Measurements from ENCODE around the gene SYT7. TPM values are rescaled to one million over a fixed set of nuclear protein-coding genes. Genes with fewer than 3 reads are reported as not detected.

Gene SYT7
- total and polyA plus RNA-seq, 2 of the 8 experiments (the other 6 are each of a cell fraction or from before 2014, with no cell fraction given): 9.6 to 10.5 TPM

DNA sequence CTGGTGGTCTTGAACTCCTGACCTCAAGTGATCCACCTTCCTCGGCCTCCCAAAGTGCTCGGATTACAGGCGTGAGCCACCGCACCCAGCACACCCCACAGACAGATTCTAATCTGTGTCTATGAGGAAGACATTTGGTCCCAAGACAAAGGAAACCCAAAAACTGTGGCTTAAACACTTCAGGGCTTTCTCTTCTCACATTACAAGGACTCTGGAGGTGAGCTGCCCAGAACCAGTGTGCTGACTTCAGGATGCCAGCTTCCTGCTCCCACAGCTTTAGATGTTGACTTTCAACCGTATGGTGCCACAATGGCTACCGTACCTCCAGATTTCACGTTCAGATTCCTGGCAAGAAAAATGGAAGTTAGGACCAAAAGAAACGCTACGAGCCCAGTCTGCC is 32.2 kb upstream of the SYT7 start:
- no peak for FAIRE-seq
- TF ChIP-seq CBX8 (IDR thresholded peaks at IDR 0.05; ENCODE audit: borderline replicate concordance, low read depth, low read length) (no peak), NRF1 (IDR thresholded peaks at IDR 0.05; ENCODE audit: low read depth, low read length) (no peak), TEAD4 (IDR thresholded peaks at IDR 0.05; ENCODE audit: low read depth, low read length) (no peak), EGR1 (IDR thresholded peaks at IDR 0.05; ENCODE audit: borderline replicate concordance, low read depth, low read length) (no peak), CREB1 (IDR thresholded peaks at IDR 0.05) (no peak), POLR2A (IDR thresholded peaks at IDR 0.05; ENCODE audit: control extremely low read depth in 1 of 2, low read depth in 2 of 2, low read length in 2 of 2) (no peak), RBBP5 (IDR thresholded peaks at IDR 0.05; ENCODE audit: borderline replicate concordance, low read depth, low read length) (no peak), SAP30 (IDR thresholded peaks at IDR 0.05; ENCODE audit: insufficient read depth, insufficient replicate concordance, low read length) (no peak), ASH2L (IDR thresholded peaks at IDR 0.05; ENCODE audit: low read length) (no peak), CHD1 (IDR thresholded peaks at IDR 0.05; ENCODE audit: low read depth, low read length) (no peak), KDM1A (IDR thresholded peaks at IDR 0.05; ENCODE audit: borderline replicate concordance, low read length) (no peak), TBP (IDR thresholded peaks at IDR 0.05; ENCODE audit: low read depth, low read length) (no peak), MAX (IDR thresholded peaks at IDR 0.05) (no peak), BCL11A (IDR thresholded peaks at IDR 0.05; ENCODE audit: low read depth in 2 of 2, low read length in 2 of 2) (no peak), PHF8 (conservative IDR thresholded peaks at IDR 0.05; ENCODE audit: low read depth, low read length) (no peak)

More for the DNA sequence above, 32.2 kb upstream of the SYT7 start:
- H3K23ac ChIP-seq (ENCODE audit: insufficient read length): no peak overlapping the region
- no peak overlapping the region for H2AK5ac ChIP-seq (ENCODE audit: low read depth, low read length)
- no peaks in the 10 kb centered on the region for H4K20me1 ChIP-seq (replicated peaks in 1 of 2; ENCODE audit: control insufficient read depth in 1 of 2, insufficient read depth in 2 of 2, low read length in 2 of 2)
- H2BK15ac ChIP-seq (ENCODE audit: low read length): no peak overlapping the region
- 0 out of 4 replicates have a peak, but pooled peaks cover 0 to 3% of the 10 kb centered on the region in 2 experiments for H3K9me3 ChIP-seq (ENCODE audit: insufficient read depth in 2 of 2, low read depth in 1 of 2, low read length in 1 of 2)
- H2BK120ac ChIP-seq (replicated peaks; ENCODE audit: low read depth, low read length): no peak overlapping the region
- H3K79me1 ChIP-seq (ENCODE audit: low read depth, low read length): no peaks in the 10 kb centered on the region
- no peak overlapping the region for H4K5ac ChIP-seq (ENCODE audit: insufficient read length, low read depth, low read length)
- ChIA-PET POLR2A (ENCODE audit: partially characterized antibody) (interaction anchor here (0.9 kb wide), 1 partner anchor 11 kb away, joined by 3 read pairs; no protein-coding TSS in a partner anchor), CTCF (ENCODE audit: partially characterized antibody) (interaction anchor here (1.0 to 6.0 kb wide), 11 partner anchors 12 to 132 kb away, joined by 3 to 73 read pairs (median 6); partner anchors contain the start of gene SYT7)
- no peak overlapping the region for H4K8ac ChIP-seq (ENCODE audit: extremely low read depth, insufficient read depth, low read length)
- no peak overlapping the region for H3K27ac ChIP-seq (ENCODE audit: low read depth, low read length)
- no peak overlapping the region for H2BK20ac ChIP-seq (ENCODE audit: low read length)
- H4K91ac ChIP-seq (replicated peaks; ENCODE audit: insufficient read length, low read length): no peak overlapping the region
- no peak overlapping the region for H3K56ac ChIP-seq (replicated peaks; ENCODE audit: insufficient read length, low read depth, low read length)
- H3K27me3 ChIP-seq (replicated peaks in 1 of 4; ENCODE audit: control insufficient read depth in 3 of 4, extremely low read depth in 1 of 4, insufficient read depth in 3 of 4, low read length in 3 of 4): no peaks in the 10 kb centered on the region
- no peak overlapping the region for H3K9ac ChIP-seq (replicated peaks in 1 of 4; ENCODE audit: extremely low read depth in 1 of 4, low read depth in 3 of 4, low read length in 3 of 4)
- no peak overlapping the region for H2BK5ac ChIP-seq (ENCODE audit: low read depth, low read length)
- 86% methylated on average over 9 of the region's 9 CpGs; no CpG with 5 or more reads in 1 of the 2 experiments for WGBS, 2 experiments (ENCODE audit: extremely low coverage in 1 of 2, insufficient coverage in 1 of 2, insufficient read length in 1 of 2, insufficient replicate concordance in 2 of 2, low coverage in 1 of 2, low lambda C conversion rate in 2 of 2, missing lambda C conversion rate in 1 of 2)
- H2BK12ac ChIP-seq (ENCODE audit: low read depth, low read length): no peak overlapping the region
- H3K4ac ChIP-seq (replicated peaks; ENCODE audit: insufficient read length, low read depth, low read length): no peak overlapping the region
- H2AFZ ChIP-seq (ENCODE audit: low read length): no peak overlapping the region
- no peak overlapping the region for H3K4me2 ChIP-seq (ENCODE audit: insufficient read depth in 1 of 2, low read depth in 2 of 2, low read length in 2 of 2)
- H3K36me3 ChIP-seq (ENCODE audit: control insufficient read depth in 2 of 4, insufficient read depth in 4 of 4, low read length in 3 of 4): no peaks in the 10 kb centered on the region
- no peak overlapping the region for H3K4me3 ChIP-seq (ENCODE audit: extremely low read depth in 1 of 4, insufficient read depth in 2 of 4, low read depth in 3 of 4, low read length in 4 of 4)
- no peaks in the 10 kb centered on the region for H3K79me2 ChIP-seq (ENCODE audit: control insufficient read depth in 1 of 2, insufficient read depth in 2 of 2, low read length in 2 of 2)
- peaks cover 0 to 3% (median 2%) of the 10 kb centered on the region in 4 experiments; a peak in 4 of 7 replicates for H3K4me1 ChIP-seq (replicated peaks in 1 of 4; ENCODE audit: control insufficient read depth in 3 of 4, insufficient read depth in 4 of 4, low read length in 3 of 4)
- DNase-seq (ENCODE audit: low read depth in 1 of 2, low spot score in 2 of 2): no peak
- H3K18ac ChIP-seq (ENCODE audit: extremely low read depth, low read length): no peak overlapping the region
- no peak overlapping the region for H3K14ac ChIP-seq (ENCODE audit: insufficient read length)
- H3K23me2 ChIP-seq (ENCODE audit: low read depth, low read length): peaks cover 1% of the 10 kb centered on the region; the same call in 1 of the 2 replicates

All from H1 (cell line).